ENCODE measurements around the gene PAPLN.

PAPLN gene

DNA sequence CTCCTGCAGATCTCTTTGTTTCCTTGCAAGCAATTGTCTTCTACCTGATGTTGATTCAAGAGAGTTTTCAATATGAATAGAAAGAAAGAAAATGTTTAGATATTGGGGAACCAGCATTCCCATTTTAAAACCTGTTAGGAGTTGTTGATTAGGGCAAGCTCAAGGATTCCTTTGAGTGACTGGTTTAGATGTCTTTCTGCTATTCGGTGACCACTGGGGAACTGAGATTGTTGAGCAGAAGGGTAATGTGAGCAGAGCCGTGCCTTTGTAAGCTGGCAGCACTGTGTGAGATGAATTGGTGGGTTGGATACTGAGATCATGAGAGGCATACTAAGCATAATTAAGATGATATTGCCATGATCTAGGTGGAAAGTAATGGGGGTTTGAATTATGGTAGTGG is 39.1 kb upstream of the PAPLN start:
- Histone ChIP-seq H3K27ac (no peak overlapping the region), H3K4me1 (ENCODE audit: low read depth, poor library complexity, severe bottlenecking) (no peaks in the 10 kb centered on the region), H2AFZ (ENCODE audit: low read depth) (no peak overlapping the region), H3K4me2 (no peak overlapping the region), H3K79me2 (ENCODE audit: insufficient read depth, low read depth) (no peaks in the 10 kb centered on the region), H3K9ac (no peak overlapping the region), H3K36me3 (ENCODE audit: insufficient read depth) (no peaks in the 10 kb centered on the region), H4K20me1 (ENCODE audit: insufficient read depth) (no peaks in the 10 kb centered on the region), H3K27me3 (ENCODE audit: insufficient read depth, low read depth) (no peaks in the 10 kb centered on the region), H3K4me3 (IDR thresholded peaks at IDR 0.05; ENCODE audit: insufficient read depth, low read depth, low read length) (no peak overlapping the region)
- no peak for TF ChIP-seq CTCF (conservative IDR thresholded peaks at IDR 0.05; ENCODE audit: low read depth, low read length)

- no peaks in the 10 kb centered on the region for H3K4me1 ChIP-seq (ENCODE audit: low read depth, poor library complexity, severe bottlenecking)
- no peaks in the 10 kb centered on the region for H3K79me2 ChIP-seq (ENCODE audit: insufficient read depth, low read depth)
- no peaks in the 10 kb centered on the region for H3K27me3 ChIP-seq (ENCODE audit: insufficient read depth, low read depth)
- H3K4me2 ChIP-seq = no peak overlapping the region
- no peak overlapping the region for H3K9ac ChIP-seq
- no peak overlapping the region for H3K27ac ChIP-seq
- no peak overlapping the region for H2AFZ ChIP-seq (ENCODE audit: low read depth)
- H3K36me3 ChIP-seq (ENCODE audit: insufficient read depth) = no peaks in the 10 kb centered on the region
- H4K20me1 ChIP-seq (ENCODE audit: insufficient read depth) = no peaks in the 10 kb centered on the region
- no peak overlapping the region for H3K4me3 ChIP-seq (IDR thresholded peaks at IDR 0.05; ENCODE audit: insufficient read depth, low read depth, low read length)
- TF ChIP-seq CTCF (conservative IDR thresholded peaks at IDR 0.05; ENCODE audit: low read depth, low read length) = no peak
These were observed 33.8 kb upstream of the PAPLN start for GRCh38 chr14:73203527-73203926.

- no peaks in the 10 kb centered on the region for H3K4me1 ChIP-seq (ENCODE audit: low read depth, poor library complexity, severe bottlenecking)
- H3K79me2 ChIP-seq (ENCODE audit: insufficient read depth, low read depth) = no peaks in the 10 kb centered on the region
- no peaks in the 10 kb centered on the region for H3K27me3 ChIP-seq (ENCODE audit: insufficient read depth, low read depth)
- no peaks in the 10 kb centered on the region for H3K36me3 ChIP-seq (ENCODE audit: insufficient read depth)
- no peak overlapping the region for H2AFZ ChIP-seq (ENCODE audit: low read depth)
- H3K9ac ChIP-seq = no peak overlapping the region
- no peak overlapping the region for H3K4me3 ChIP-seq (IDR thresholded peaks at IDR 0.05; ENCODE audit: insufficient read depth, low read depth, low read length)
- no peak overlapping the region for H3K27ac ChIP-seq
- no peak for TF ChIP-seq CTCF (conservative IDR thresholded peaks at IDR 0.05; ENCODE audit: low read depth, low read length)
- H3K4me2 ChIP-seq = no peak overlapping the region
- no peaks in the 10 kb centered on the region for H4K20me1 ChIP-seq (ENCODE audit: insufficient read depth)
These were observed 29.7 kb upstream of the PAPLN start for GRCh38 chr14:73207615-73208014.

GRCh38 chr14:73208390-73208789 is 28.9 kb upstream of the PAPLN start:
- no peaks in the 10 kb centered on the region for H3K36me3 ChIP-seq (ENCODE audit: insufficient read depth)
- H3K4me3 ChIP-seq (IDR thresholded peaks at IDR 0.05; ENCODE audit: insufficient read depth, low read depth, low read length) = no peak overlapping the region
- H3K9ac ChIP-seq = no peak overlapping the region
- H4K20me1 ChIP-seq (ENCODE audit: insufficient read depth) = no peaks in the 10 kb centered on the region
- no peaks in the 10 kb centered on the region for H3K4me1 ChIP-seq (ENCODE audit: low read depth, poor library complexity, severe bottlenecking)
- no peak for TF ChIP-seq CTCF (conservative IDR thresholded peaks at IDR 0.05; ENCODE audit: low read depth, low read length)
- no peak overlapping the region for H2AFZ ChIP-seq (ENCODE audit: low read depth)
- no peak overlapping the region for H3K4me2 ChIP-seq
- no peaks in the 10 kb centered on the region for H3K27me3 ChIP-seq (ENCODE audit: insufficient read depth, low read depth)
- no peaks in the 10 kb centered on the region for H3K79me2 ChIP-seq (ENCODE audit: insufficient read depth, low read depth)
- H3K27ac ChIP-seq = no peak overlapping the region

DNA sequence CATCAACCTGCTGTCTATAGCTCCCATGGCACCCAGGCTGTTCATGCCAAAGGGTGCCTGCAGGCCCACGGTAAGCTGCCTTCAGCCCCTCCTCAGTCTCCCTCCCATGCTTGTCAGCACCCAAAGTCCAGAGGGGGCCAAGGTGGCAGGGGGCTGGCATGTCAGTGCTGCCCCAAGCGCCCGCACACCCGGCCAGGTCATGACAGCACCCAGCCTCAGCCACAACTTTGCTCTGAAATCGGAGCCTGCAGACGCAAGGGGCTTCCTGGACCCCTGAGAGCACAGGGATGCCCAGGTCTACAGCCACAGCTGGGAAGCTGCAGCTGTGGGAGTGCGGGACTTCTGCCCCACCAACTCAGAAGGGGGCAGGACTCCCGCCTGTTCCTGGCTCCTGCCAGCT is 28.5 kb upstream of the PAPLN start:
- Histone ChIP-seq H3K79me2 (ENCODE audit: insufficient read depth, low read depth) (no peaks in the 10 kb centered on the region), H3K27ac (no peak overlapping the region), H3K36me3 (ENCODE audit: insufficient read depth) (no peaks in the 10 kb centered on the region), H3K27me3 (ENCODE audit: insufficient read depth, low read depth) (no peaks in the 10 kb centered on the region), H4K20me1 (ENCODE audit: insufficient read depth) (no peaks in the 10 kb centered on the region), H3K4me2 (no peak overlapping the region), H3K4me1 (ENCODE audit: low read depth, poor library complexity, severe bottlenecking) (no peaks in the 10 kb centered on the region), H3K9ac (no peak overlapping the region), H3K4me3 (IDR thresholded peaks at IDR 0.05; ENCODE audit: insufficient read depth, low read depth, low read length) (no peak overlapping the region), H2AFZ (ENCODE audit: low read depth) (no peak overlapping the region)
- no peak for TF ChIP-seq CTCF (conservative IDR thresholded peaks at IDR 0.05; ENCODE audit: low read depth, low read length)

All from KMS-11 (cell line).